ENCODE results near the gene VEGFB.

Gene VEGFB

DNA sequence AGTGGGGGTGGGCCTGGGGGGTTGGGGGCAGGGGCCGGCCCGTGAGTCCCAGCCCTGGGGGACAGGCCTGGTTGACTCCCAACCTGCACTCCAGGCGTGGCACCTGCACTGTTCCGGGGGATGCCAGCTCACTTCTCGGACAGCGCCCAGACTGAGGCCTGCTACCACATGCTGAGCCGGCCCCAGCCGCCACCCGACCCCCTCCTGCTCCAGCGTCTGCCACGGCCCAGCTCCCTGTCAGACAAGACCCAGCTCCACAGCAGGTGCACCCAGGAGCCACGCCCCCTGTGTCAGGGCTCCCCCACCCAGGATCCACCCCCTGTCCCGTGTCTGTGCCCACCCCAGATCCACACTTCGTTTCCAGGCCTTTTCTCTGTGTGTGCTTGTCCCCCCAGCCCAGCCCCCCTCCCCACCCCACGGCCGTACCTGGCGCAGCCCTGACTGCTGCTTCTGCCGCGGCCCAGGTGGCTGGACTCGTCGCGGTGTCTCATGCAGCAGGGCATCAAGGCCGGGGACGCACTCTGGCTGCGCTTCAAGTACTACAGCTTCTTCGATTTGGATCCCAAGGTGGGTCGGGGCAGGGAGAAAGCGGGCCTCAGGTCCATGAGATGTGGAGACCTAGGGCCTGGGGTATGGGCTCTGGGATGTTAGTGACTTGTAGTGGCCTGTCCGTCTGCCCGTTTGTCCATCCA is 23.1 kb upstream of the VEGFB start:
- no peak for DNase-seq (ENCODE audit: low spot score)

DNA sequence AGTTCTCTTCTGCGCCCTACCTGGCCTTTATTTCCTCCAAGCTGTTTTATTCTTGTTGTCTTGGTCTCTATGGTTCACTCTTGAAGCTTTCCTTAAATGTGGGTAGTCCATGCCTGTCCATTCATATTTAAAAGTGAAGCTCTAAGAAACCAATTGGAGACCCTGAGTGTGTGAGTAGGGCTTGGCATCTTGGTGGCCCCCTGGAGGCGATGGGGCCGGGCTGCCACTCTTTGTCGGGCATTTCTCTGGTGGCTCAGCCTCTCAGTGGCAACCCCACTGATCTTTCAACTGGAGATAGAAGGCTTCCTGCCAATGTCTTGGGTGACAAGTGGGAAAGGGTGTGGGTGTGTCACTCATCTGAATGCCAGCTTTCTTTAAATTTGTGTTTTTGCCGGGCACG is 17.5 kb upstream of the VEGFB start:
- DNase-seq (ENCODE audit: low spot score), result no peak

DNA sequence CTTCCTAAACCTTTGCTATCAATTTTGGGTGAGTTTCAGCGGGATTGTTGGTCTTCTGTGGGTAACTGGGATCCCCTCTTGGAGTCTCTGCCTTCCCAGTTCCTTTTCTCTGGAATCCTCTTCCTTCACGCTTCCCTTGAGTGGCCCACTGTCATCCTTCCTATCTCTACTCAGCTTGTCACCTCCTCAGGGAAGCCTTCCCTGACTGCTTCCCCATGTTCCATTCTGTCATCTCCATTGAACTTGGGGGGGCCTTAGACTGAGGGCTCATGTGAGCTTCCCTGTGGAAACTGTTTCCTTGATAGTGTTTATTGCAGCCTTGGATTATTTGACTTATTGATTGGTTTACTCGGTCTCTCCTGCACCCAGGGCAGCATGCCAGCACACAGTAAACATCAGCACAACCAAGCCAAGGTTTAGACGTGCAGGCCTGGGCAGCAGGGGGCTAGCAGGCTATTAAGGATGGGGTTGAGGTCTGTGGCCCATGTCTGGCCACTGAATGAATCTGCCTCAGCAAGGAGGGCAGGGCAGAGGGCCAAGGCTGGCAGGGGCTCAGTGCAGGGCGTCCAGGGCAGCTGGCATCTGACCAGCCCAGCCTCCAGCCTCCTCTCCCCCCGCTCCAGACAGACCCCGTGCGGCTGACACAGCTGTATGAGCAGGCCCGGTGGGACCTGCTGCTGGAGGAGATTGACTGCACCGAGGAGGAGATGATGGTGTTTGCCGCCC is 15.6 kb upstream of the VEGFB start:
- no peak for DNase-seq (ENCODE audit: low spot score)

DNA sequence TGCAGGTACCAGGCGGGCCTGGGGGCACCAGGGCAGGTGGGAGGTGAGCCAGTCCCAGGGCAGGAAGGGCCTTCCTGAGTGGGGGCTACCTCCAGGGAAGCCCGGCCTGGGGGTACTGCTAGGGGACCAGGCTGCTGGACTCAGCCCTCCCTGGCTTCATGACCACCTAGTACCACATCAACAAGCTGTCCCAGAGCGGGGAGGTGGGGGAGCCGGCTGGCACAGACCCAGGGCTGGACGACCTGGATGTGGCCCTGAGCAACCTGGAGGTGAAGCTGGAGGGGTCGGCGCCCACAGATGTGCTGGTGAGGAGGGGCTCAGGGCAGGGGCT is 15.1 kb upstream of the VEGFB start:
- no peak for DNase-seq (ENCODE audit: low spot score)

DNA sequence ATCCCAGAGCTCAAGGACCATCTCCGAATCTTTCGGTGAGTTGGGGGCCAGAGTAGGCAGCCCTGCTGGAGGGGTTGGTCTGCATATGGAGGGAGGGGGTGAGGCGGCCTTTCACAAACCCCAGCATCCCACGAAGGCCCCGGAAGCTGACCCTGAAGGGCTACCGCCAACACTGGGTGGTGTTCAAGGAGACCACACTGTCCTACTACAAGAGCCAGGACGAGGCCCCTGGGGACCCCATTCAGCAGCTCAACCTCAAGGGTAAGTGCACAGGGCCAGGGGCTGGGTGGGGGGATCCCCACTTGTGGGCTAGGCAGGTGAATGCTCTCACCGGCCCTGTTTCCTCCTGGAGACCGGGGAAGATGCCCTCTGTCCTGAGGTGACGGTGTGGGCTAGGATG is 14.6 kb upstream of the VEGFB start:
- DNase-seq (ENCODE audit: low spot score), result no peak

DNA sequence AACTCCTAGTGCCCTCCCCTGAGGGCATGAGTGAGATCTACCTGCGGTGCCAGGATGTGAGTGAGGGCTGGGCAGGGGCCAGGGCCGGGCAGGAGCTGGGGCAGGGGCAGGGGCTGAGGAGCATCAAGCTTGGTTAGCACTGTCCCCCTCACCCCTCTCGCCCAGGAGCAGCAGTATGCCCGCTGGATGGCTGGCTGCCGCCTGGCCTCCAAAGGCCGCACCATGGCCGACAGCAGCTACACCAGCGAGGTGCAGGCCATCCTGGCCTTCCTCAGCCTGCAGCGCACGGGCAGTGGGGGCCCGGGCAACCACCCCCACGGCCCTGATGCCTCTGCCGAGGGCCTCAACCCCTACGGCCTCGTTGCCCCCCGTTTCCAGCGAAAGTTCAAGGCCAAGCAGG is 14.1 kb upstream of the VEGFB start:
- no peak for DNase-seq (ENCODE audit: low spot score)

DNA sequence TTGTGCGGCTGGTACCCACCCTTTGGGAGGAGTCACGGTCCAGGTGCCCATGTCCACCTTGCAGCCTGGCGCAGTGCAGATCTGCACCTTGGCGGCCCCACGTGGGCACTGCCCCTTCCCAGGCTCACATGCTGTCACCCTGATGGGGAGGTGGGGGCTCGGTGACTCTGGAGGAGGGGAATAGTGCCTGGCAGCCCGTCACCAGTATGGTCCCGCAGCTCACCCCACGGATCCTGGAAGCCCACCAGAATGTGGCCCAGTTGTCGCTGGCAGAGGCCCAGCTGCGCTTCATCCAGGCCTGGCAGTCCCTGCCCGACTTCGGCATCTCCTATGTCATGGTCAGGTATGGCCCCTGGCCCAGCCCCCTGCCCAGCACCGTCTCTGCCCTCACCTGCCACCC is 13.6 kb upstream of the VEGFB start:
- no peak for DNase-seq (ENCODE audit: low spot score)

DNA sequence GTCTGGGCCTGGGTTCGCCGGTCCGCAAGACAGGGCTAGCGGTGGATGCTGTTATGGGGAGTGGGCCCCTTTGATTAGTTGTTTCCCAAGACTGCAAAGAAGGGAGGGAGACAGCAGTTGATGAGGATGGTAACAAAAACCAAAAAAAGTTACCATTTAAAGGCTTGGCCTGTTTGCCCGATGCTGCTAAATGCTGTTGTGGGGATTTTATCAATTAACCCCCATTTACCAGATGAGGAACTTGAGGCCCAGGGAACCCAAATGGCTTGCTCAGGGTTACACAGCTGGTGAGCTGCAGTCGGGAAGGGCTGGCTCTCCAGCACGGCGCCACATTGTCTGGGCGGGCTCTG is 11.8 kb upstream of the VEGFB start:
- no peak for DNase-seq (ENCODE audit: low spot score)

DNA sequence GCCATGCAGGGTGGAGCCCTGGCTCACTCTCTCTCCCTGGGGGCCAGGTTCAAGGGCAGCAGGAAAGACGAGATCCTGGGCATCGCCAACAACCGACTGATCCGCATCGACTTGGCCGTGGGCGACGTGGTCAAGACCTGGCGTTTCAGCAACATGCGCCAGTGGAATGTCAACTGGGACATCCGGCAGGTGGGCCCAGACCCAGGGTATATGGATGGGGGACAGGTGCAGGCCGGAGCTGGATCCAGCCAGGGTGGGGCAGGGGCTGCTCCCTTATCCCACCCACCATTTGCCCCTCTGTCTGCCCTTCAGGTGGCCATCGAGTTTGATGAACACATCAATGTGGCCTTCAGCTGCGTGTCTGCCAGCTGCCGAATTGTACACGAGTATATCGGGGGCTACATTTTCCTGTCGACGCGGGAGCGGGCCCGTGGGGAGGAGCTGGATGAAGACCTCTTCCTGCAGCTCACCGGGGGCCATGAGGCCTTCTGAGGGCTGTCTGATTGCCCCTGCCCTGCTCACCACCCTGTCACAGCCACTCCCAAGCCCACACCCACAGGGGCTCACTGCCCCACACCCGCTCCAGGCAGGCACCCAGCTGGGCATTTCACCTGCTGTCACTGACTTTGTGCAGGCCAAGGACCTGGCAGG is 11.3 kb upstream of the VEGFB start:
- no peak for DNase-seq (ENCODE audit: low spot score)

DNA sequence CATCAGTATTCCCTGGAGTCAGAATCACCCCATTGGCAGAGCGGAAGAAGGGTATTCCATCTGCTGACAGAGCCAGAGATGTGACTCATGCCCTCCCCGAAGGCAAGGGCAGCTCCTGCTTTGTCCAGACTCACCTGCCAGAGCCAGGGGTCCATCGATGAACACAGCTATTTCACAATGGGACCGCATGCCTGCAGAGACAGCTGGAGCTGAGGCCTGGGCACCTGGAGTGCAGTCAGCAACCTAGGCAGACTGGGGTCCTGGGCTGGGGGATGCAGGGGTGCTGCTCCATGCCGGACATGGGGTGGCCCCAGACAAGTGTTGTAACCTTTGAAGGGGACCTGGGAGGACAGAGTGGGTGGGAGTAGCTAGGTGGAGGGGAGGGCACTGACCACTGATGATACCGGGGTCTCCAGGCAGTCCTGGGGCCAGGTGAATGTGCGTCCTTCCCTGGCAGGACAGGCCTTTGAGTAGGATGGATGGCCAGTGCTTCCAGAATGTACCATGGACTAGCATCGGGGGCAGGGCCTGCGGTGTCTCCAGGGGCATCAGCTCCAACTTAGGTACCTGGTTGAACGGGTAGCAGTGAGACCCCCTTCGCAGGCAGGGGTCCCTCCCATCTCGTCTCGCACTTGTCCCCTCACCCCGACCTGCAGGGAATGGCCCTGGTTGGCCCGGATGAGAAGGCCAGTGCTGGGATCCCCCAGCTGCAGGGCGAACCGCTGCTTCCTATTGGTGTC is 10.1 kb upstream of the VEGFB start:
- DNase-seq (ENCODE audit: low spot score), result no peak

DNA sequence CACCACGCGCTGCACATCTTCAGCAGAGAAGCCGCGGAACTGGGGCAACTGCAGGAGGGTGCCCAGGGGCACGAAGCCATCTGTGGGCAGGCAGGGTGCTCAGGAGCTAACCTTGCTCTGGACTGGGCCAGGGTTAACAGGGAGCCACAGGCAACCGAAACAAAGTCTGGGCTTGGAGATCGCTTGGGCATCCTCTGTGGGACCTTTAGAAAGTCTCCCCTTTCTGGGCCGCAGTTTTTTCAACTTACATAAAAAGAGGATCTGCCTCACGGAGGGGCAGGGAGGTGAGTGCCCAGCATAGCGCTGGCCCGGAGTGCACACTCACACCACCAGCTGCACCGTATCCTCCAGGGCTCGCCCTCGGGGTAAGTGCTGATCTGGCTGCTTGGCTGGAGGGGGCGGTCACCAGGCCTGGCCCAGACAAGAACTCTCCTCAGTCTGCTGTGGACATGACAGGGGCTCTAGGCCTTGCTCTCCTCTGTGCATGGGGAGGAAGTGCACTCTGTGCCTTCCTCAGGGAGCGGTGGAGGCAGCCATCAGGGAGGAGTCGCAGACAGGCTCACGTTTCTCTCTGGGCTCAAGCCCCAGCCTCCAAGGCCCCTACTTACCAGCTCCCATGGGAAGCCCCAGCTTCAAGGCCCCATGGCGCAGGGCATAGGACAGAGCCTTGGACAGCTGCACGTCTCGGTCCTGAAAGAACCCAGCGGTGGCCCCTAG is 9.3 kb upstream of the VEGFB start:
- no peak for DNase-seq (ENCODE audit: low spot score)

DNA sequence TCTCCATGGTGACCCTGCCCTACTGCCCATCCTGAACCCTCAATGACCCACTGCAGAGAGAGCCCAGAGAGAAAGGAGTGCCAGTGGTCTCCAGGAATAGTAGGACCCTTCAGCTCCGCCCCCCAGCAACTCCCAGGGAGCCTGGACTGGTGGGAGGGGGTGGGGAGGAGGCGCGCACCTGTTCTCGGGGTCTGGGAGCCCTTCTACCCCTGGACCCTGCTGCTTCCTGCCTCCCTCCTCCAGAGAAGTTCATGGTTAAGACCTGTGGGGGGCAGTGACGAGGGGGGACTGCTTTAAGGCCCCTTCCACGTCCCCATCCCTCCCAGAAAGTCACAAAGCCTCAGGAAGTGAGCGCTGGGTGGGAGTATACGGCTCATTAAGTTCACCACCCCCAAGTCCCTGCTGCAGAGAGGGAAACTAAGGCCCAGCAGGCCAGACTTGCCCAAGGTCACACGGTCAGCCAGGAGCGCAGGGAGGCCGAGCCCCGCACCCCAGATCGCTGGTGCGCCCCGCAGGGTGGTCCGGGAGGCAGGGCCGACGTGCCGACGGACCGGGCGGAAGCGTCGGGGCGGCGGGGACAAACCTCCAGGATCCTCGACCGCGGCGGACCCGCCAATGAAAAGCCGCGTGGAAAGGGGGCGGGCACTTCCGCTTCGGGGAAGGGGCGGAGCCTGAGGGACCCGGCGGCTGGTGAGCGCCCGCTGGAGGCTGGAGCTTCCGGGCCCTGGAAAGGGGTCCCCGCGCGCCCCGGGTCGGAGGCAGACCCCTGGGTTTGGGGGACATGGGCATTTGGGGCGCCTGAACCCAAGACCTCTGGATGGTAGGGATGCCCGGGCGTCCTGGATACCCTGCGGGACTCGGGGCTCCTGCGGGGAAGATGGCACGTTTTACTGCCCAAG is 8.5 kb upstream of the VEGFB start, which contains the start of the genes NUDT22 and TRPT1:
Gene NUDT22, plus strand, starts transcription at position 667 of the 899 bp plus-strand sequence. CDS start 379 bp downstream, outside the sequence.
Gene TRPT1, minus strand, starts transcription at position 579 of the 899 bp plus-strand sequence. Its CDS starts 326 bp downstream, at position 253.
- peak; percentile 82 for DNase-seq (ENCODE audit: low spot score)

DNA sequence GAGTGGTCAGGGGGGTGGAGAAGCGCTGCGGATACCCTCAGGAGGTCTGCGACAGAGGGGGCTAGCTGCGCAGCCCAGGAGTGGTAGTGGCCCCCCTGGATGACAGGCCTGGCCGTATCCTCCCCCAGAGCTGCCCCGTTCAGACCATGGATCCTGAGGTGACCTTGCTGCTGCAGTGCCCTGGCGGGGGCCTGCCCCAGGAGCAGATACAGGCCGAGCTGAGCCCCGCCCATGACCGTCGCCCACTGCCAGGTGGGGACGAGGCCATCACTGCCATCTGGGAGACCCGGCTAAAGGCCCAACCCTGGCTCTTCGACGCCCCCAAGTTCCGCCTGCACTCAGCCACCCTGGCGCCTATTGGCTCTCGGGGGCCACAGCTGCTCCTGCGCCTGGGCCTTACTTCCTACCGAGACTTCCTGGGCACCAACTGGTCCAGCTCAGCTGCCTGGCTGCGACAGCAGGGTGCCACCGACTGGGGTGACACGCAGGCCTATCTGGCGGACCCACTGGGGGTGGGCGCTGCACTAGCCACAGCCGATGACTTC is 7.8 kb upstream of the VEGFB start:
- DNase-seq (ENCODE audit: low spot score), result no peak

DNA sequence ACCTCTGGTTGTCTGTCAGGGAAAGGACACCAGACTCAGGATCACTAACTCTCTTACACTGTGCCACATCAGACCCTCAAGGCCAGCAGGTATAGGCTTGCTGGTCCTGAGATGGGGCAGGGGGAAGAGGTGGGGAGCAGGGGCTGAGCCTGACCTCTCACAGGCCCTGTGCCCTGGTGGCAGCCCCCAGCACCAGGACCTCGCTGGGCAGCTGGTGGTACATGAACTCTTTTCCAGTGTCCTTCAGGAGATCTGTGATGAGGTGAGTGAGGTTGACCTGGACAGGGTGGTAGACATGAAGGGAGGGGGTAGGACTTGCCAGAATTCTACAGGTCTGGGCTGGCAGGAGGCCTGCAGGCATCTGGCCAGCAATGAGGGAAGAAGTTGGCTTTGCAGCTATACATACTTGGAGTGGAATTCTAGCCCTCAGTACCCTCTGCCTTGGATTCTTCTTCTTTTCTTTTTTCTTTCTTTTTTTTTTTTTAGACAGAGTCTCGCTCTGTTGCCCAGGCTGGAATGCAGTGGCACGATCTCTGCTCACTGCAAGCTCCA is 6.9 kb upstream of the VEGFB start:
- no peak for DNase-seq (ENCODE audit: low spot score)

DNA sequence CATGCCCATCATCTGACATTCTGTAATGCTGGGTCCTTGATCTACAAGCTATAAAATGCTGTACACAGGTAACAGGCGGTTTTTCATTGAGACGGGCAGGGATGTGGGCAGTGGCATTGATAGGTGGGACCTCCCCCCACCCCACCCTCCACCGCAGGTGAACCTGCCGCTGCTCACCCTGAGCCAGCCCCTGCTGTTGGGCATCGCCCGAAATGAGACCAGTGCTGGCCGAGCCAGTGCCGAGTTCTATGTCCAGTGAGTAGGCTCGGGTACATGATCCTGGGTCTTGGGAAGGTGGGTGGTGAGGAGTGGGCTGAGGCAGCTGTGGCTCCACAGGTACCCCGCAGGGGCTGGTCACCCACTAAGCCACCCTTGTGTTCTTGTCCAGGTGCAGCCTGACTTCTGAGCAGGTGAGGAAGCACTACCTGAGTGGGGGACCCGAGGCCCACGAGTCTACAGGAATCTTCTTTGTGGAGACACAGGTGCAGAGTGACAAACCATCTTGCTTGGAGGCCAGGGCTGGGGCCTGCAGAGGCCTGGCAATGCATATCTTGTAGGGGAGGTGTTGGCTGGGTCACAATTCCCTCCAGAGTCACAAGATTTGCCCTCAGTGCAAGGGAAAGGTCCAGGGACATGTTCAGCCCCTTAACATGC is 5.2 kb upstream of the VEGFB start:
- no peak for DNase-seq (ENCODE audit: low spot score)

DNA sequence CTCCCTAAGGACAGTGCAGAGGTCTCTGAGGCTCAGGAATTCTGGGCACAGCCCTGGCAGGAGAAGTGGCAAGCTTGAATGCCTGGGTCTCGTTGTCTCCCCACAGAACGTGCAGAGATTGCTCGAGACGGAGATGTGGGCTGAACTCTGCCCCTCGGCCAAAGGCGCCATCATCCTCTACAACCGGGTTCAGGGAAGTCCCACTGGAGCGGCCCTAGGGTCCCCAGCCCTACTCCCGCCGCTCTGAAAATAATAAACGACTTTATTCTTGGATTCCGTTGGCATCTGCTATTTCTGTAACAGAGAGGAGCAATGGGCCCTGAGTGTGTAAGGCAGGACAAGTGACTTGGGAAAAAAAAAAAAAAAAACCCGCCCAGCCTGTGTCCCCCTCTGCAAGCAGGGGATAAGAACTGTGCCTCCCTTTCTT is 4.6 kb upstream of the VEGFB start:
- no peak for DNase-seq (ENCODE audit: low spot score)

DNA sequence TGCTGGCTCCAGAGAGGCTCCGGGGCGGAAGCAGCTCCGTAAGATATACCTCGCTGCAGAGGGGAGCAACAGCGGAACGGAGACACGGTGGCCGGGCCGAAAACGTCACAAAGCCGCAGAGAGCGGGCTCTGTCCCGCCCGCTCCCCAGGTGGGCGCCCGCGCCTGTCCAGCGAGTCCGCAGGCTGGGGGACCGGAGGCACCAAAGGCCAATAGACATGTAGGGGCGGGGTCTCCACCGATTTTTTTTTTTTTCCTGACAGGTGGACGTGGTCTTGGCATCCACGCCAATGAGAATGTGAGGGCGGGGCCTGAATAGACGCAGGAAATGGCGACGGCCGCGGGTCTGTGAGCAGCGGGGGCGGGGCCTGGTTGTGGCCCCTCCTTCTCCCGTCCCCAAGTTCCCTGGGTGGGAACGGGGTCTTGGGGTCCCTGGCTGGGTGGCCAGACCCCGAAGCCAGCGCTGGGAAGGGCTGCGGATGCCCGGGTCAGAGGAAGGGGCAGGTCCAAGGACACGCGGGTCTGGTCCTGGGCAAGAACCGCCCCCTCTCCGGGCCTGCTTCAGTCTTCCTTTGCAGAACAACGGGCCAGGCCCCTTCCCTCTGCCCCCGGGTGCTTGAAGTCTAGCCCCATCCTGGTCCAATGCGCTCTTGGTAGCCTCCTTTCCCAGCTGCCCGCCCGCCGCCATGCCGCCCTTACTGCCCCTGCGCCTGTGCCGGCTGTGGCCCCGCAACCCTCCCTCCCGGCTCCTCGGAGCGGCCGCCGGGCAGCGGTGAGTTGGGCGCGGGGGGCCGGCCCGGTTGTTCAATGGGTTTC is 4.0 kb upstream of the VEGFB start, which contains the start of gene DNAJC4:
Gene DNAJC4, plus strand, starts transcription at position 378 of the 814 bp plus-strand sequence. Its CDS starts 307 bp downstream, at position 685.
- DNase-seq (ENCODE audit: low spot score), result peak; percentile 74

DNA sequence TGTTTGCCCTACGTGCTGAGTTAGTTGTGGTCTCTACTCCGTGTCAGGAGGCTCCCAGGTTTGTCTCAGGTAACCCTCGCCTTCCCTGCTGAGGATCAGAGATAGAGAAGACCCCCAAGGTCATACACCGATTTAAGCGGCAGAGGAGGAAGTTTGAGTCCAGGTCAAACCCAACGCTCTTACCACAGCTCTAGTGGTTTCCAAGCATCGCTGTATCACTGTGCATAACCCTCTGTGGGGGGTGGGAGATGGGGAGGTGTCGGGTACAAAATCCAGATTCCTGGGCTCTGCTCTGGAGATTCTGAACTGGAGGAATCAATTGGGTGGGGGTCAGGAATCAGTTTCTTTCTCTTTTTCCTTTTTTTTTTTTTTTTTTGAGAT is 3.4 kb upstream of the VEGFB start:
- DNase-seq (ENCODE audit: low spot score), result no peak

DNA sequence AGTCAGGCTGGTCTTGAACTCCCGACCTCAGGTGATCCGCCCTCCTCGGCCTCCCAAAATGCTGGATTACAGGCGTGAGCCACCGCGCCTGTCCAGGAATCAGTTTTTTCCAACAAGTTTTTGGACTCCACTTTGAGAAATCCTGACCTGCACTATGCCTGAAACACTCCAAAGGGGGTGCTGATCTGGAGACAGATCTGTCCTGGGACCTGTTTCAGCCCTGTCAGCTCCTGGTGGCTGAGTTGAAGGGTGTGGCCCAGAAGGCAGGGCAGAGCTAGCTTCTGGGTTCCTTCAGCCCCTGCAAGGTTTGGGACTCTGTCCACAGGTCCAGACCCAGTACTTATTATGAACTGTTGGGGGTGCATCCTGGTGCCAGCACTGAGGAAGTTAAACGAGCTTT is 2.8 kb upstream of the VEGFB start:
- no peak for DNase-seq (ENCODE audit: low spot score)
